WI38 (cell line): ENCODE results near the gene NAT14.
"Not testable (repeated sequence)": the region's sequence is repeated elsewhere in the genome, so short reads cannot be mapped to it uniquely, and the experiment has no call there.

Experiments
- H3K4me3 ChIP-seq: 2 replicates; pipeline ENCODE4 v1.5.1; 2011; ENCODE audit warnings: low read depth, mild to moderate bottlenecking, control low read depth, low read length
- CTCF ChIP-seq: IDR thresholded peaks from 2 replicates; pipeline ENCODE4 v1.5.1; 2012; ENCODE audit warnings: low read depth, mild to moderate bottlenecking, control low read depth, low read length

The NAT14 gene

GRCh38 chr19:55442372-55442961, 42.5 kb upstream of the NAT14 start:
- TF ChIP-seq CTCF = no peak
- no peak overlapping the region for H3K4me3 ChIP-seq

- no peak for TF ChIP-seq CTCF
- H3K4me3 ChIP-seq = no peak within 1 kb of the TSS
Measured at GRCh38 chr19:55443045-55443823, 41.8 kb upstream of the NAT14 start, which contains the start of gene SHISA7. Gene SHISA7 (minus strand): TSS chr19:55443300. CDS start chr19:55442863, 437 bp downstream.

GRCh38 chr19:55443824-55444480, 41.0 kb upstream of the NAT14 start:
- no peak for TF ChIP-seq CTCF
- no peak overlapping the region for H3K4me3 ChIP-seq

- no peak overlapping the region for H3K4me3 ChIP-seq
- no peak for TF ChIP-seq CTCF
Measured at GRCh38 chr19:55444646-55445045, 40.3 kb upstream of the NAT14 start.

- H3K4me3 ChIP-seq = no peak overlapping the region
- TF ChIP-seq CTCF = no peak
Measured at GRCh38 chr19:55446060-55446459, 38.9 kb upstream of the NAT14 start.

- no peak overlapping the region for H3K4me3 ChIP-seq
- no peak for TF ChIP-seq CTCF
Measured at GRCh38 chr19:55447421-55448174, 37.4 kb upstream of the NAT14 start.

- not testable (repeated sequence) for H3K4me3 ChIP-seq
Measured at GRCh38 chr19:55448175-55448490, 36.9 kb upstream of the NAT14 start.
